HEK293 (cell line): ENCODE measurements around the gene PCBP1.

Experiments used
- GLI4 ChIP-seq: fragments of 450-650 bp; formaldehyde crosslinking; IDR thresholded peaks from 2 replicates; pipeline ENCODE4 v1.5.1; 2016; ENCODE audit warnings: missing biosample characterization, missing genetic modification characterization
- GLIS1 ChIP-seq: fragments of 450-650 bp; formaldehyde crosslinking; IDR thresholded peaks from 2 replicates; pipeline ENCODE4 v1.5.1; 2016; ENCODE audit warnings: missing biosample characterization, missing genetic modification characterization
- HIC1 ChIP-seq: fragments of 450-650 bp; formaldehyde crosslinking; IDR thresholded peaks from 2 replicates; pipeline ENCODE4 v1.5.1; 2016; ENCODE audit warnings: missing biosample characterization, missing genetic modification characterization
- KLF1 ChIP-seq: fragments of 450-650 bp; formaldehyde crosslinking; IDR thresholded peaks from 2 replicates; pipeline ENCODE4 v1.5.1; 2016; ENCODE audit warnings: missing biosample characterization, missing genetic modification characterization
- KLF8 ChIP-seq: fragments of 450-650 bp; formaldehyde crosslinking; IDR thresholded peaks from 2 replicates; pipeline ENCODE4 v1.5.1; 2016; ENCODE audit warnings: missing biosample characterization, missing genetic modification characterization
- KLF9 ChIP-seq: fragments of 450-650 bp; formaldehyde crosslinking; IDR thresholded peaks from 2 replicates; pipeline ENCODE4 v1.5.1; 2016; ENCODE audit warnings: missing biosample characterization, missing genetic modification characterization, low read depth
- ZBTB17 ChIP-seq: fragments of 450-650 bp; formaldehyde crosslinking; IDR thresholded peaks from 2 replicates; pipeline ENCODE4 v1.5.1; 2016; ENCODE audit warnings: missing biosample characterization, missing genetic modification characterization
- ZBTB20 ChIP-seq: fragments of 450-650 bp; formaldehyde crosslinking; IDR thresholded peaks from 2 replicates; pipeline ENCODE4 v1.5.1; 2016; ENCODE audit warnings: missing biosample characterization, missing genetic modification characterization
- ZBTB48 ChIP-seq: fragments of 450-650 bp; formaldehyde crosslinking; IDR thresholded peaks from 2 replicates; pipeline ENCODE4 v1.5.1; 2016; ENCODE audit warnings: missing biosample characterization, missing genetic modification characterization
- ZFP3 ChIP-seq: fragments of 450-650 bp; formaldehyde crosslinking; IDR thresholded peaks from 2 replicates; pipeline ENCODE4 v1.5.1; 2016; ENCODE audit warnings: low read depth, missing biosample characterization, missing genetic modification characterization
- ZNF112 ChIP-seq: fragments of 450-650 bp; formaldehyde crosslinking; IDR thresholded peaks from 2 replicates; pipeline ENCODE4 v1.5.0; 2017; ENCODE audit warnings: missing biosample characterization, missing genetic modification characterization
- ZNF121 ChIP-seq: fragments of 450-650 bp; formaldehyde crosslinking; IDR thresholded peaks from 2 replicates; pipeline ENCODE4 v1.5.1; 2016; ENCODE audit warnings: missing biosample characterization, missing genetic modification characterization
- ZNF2 ChIP-seq: fragments of 450-650 bp; formaldehyde crosslinking; IDR thresholded peaks from 2 replicates; pipeline ENCODE4 v1.5.1; 2016; ENCODE audit warnings: missing biosample characterization, missing genetic modification characterization
- ZNF223 ChIP-seq: fragments of 450-650 bp; formaldehyde crosslinking; IDR thresholded peaks from 2 replicates; pipeline ENCODE4 v1.5.1; 2016; ENCODE audit warnings: missing biosample characterization, missing genetic modification characterization
- ZNF248 ChIP-seq: fragments of 450-650 bp; formaldehyde crosslinking; IDR thresholded peaks from 2 replicates; pipeline ENCODE4 v1.5.1; 2017; ENCODE audit warnings: missing biosample characterization, missing genetic modification characterization
- ZNF266 ChIP-seq: fragments of 450-650 bp; formaldehyde crosslinking; IDR thresholded peaks from 2 replicates; pipeline ENCODE4 v1.5.1; 2016; ENCODE audit warnings: missing biosample characterization, missing genetic modification characterization, low read depth
- ZNF335 ChIP-seq: fragments of 450-650 bp; formaldehyde crosslinking; conservative IDR thresholded peaks from 2 replicates; pipeline ENCODE4 v1.5.1; 2016; ENCODE audit warnings: missing biosample characterization, missing genetic modification characterization
- ZNF48 ChIP-seq: fragments of 450-650 bp; formaldehyde crosslinking; IDR thresholded peaks from 2 replicates; pipeline ENCODE4 v1.5.1; 2016; ENCODE audit warnings: missing biosample characterization, missing genetic modification characterization
- ZNF518A ChIP-seq: fragments of 450-650 bp; formaldehyde crosslinking; conservative IDR thresholded peaks from 2 replicates; pipeline ENCODE4 v1.5.1; 2016; ENCODE audit warnings: low read depth, missing biosample characterization, missing genetic modification characterization
- ZNF529 ChIP-seq: fragments of 450-650 bp; formaldehyde crosslinking; IDR thresholded peaks from 2 replicates; pipeline ENCODE4 v1.5.1; 2017; ENCODE audit warnings: missing genetic modification characterization, missing biosample characterization; ENCODE audit not compliant: insufficient replicate concordance
- ZNF549 ChIP-seq: fragments of 450-650 bp; IDR thresholded peaks from 2 replicates; pipeline ENCODE4 v1.5.1; 2018; ENCODE audit warnings: missing biosample characterization, missing genetic modification characterization, mild to moderate bottlenecking, inconsistent platforms, moderate library complexity
- ZNF585B ChIP-seq: fragments of 450-650 bp; formaldehyde crosslinking; IDR thresholded peaks from 2 replicates; pipeline ENCODE4 v1.5.1; 2016; ENCODE audit warnings: missing biosample characterization, missing genetic modification characterization
- ZNF596 ChIP-seq: fragments of 450-650 bp; IDR thresholded peaks from 2 replicates; pipeline ENCODE4 v1.5.0; 2018; ENCODE audit warnings: missing biosample characterization, mild to moderate bottlenecking, missing genetic modification characterization, moderate library complexity
- ZNF600 ChIP-seq: fragments of 450-650 bp; formaldehyde crosslinking; IDR thresholded peaks from 2 replicates; pipeline ENCODE4 v1.5.1; 2016; ENCODE audit warnings: missing biosample characterization, missing genetic modification characterization
- ZNF629 ChIP-seq: fragments of 450-650 bp; formaldehyde crosslinking; IDR thresholded peaks from 2 replicates; pipeline ENCODE4 v1.5.1; 2017; ENCODE audit warnings: missing biosample characterization, missing genetic modification characterization
- TF ChIP-seq, protein P1 (sequence below): fragments of 450-650 bp; formaldehyde crosslinking; IDR thresholded peaks from 2 replicates; pipeline ENCODE4 v1.5.1; 2016; ENCODE audit warnings: missing biosample characterization, missing genetic modification characterization
- TF ChIP-seq, protein P2 (sequence below): fragments of 450-650 bp; formaldehyde crosslinking; IDR thresholded peaks from 2 replicates; pipeline ENCODE4 v1.5.1; 2016; ENCODE audit warnings: missing biosample characterization, missing genetic modification characterization
- TF ChIP-seq, protein P3 (sequence below): fragments of 450-650 bp; formaldehyde crosslinking; optimal IDR thresholded peaks from 2 replicates; pipeline ENCODE3; 2016; ENCODE audit warnings: missing biosample characterization, mild to moderate bottlenecking, missing genetic modification characterization

PCBP1 gene

DNA sequence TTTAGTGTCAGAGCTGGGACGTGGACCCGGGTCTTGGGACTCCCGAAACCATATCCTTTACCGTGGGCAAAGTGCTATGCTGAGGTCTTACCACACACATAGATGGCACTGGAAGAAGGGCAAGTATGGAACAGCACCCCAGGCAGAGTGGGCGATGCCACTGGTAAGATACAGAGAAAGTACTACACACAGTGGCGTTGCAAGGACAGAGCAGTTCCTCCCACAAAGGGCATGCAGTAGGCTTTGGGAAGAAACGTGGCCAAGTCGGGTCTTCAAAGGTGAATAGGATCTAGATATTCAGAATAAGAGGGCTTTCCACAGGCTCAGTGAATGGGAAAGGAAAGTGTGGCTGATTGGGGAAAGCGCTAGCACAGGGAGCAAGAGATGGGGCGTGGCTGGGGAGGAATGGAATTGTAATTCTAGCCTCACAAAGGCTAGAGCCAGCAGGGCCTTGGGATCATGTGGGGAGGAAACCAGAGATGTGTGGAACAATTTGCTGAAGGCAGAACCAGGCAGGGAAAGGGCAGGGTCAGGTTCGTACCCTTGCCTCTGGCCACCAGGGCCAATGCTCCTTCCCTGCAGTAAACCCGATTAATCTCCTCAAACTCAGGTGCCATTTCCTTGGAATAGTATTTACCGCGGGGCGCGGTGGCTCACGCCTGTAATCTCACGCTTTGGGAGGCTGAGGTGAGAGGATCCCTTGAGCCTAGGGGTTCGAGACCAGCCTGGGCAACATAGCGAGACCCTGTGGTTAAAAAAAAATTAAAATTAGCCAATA lies 36.0 kb downstream of the PCBP1 start (continued):
- no peak for TF ChIP-seq ZNF518A (tag by site-specific recombination)
- peak; percentile 59; the same call in 1 of the 2 replicates for TF ChIP-seq KLF1
- TF ChIP-seq, protein P1, sequence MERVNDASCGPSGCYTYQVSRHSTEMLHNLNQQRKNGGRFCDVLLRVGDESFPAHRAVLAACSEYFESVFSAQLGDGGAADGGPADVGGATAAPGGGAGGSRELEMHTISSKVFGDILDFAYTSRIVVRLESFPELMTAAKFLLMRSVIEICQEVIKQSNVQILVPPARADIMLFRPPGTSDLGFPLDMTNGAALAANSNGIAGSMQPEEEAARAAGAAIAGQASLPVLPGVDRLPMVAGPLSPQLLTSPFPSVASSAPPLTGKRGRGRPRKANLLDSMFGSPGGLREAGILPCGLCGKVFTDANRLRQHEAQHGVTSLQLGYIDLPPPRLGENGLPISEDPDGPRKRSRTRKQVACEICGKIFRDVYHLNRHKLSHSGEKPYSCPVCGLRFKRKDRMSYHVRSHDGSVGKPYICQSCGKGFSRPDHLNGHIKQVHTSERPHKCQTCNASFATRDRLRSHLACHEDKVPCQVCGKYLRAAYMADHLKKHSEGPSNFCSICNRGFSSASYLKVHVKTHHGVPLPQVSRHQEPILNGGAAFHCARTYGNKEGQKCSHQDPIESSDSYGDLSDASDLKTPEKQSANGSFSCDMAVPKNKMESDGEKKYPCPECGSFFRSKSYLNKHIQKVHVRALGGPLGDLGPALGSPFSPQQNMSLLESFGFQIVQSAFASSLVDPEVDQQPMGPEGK (tag by site-specific recombination): peak; percentile 48; the same call in 1 of the 2 replicates
- TF ChIP-seq ZNF112: no peak
- no peak for TF ChIP-seq ZNF585B (tag by site-specific recombination)
- TF ChIP-seq GLIS1 (tag by site-specific recombination): no peak
- no peak for TF ChIP-seq ZFP3 (tag by site-specific recombination)
- no peak for TF ChIP-seq ZNF266
- peak; percentile 13; the same call in 1 of the 2 replicates for TF ChIP-seq ZBTB20
- no peak for TF ChIP-seq ZNF596 (tag by site-specific recombination)
- no peak for TF ChIP-seq ZNF335 (tag by site-specific recombination)
- no peak for TF ChIP-seq KLF8 (tag by site-specific recombination)
- no peak for TF ChIP-seq ZNF48 (tag by site-specific recombination)
- peak; percentile 64 for TF ChIP-seq ZNF600
- TF ChIP-seq KLF9 (tag by site-specific recombination): peak; percentile 70
- TF ChIP-seq ZNF629: no peak
- TF ChIP-seq ZNF529: no peak
- no peak for TF ChIP-seq ZNF248 (tag by site-specific recombination)
- TF ChIP-seq, protein P2, sequence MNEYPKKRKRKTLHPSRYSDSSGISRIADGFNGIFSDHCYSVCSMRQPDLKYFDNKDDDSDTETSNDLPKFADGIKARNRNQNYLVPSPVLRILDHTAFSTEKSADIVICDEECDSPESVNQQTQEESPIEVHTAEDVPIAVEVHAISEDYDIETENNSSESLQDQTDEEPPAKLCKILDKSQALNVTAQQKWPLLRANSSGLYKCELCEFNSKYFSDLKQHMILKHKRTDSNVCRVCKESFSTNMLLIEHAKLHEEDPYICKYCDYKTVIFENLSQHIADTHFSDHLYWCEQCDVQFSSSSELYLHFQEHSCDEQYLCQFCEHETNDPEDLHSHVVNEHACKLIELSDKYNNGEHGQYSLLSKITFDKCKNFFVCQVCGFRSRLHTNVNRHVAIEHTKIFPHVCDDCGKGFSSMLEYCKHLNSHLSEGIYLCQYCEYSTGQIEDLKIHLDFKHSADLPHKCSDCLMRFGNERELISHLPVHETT (tag by site-specific recombination): no peak
- peak; percentile 97; the same call in 1 of the 2 replicates for TF ChIP-seq ZNF121
- 0 out of 2 replicates have a peak, but pooled peaks have one; percentile 19 for TF ChIP-seq HIC1 (tag by site-specific recombination)
- 0 out of 2 replicates have a peak, but pooled peaks have one; percentile 15 for TF ChIP-seq ZNF2 (tag by site-specific recombination)
- TF ChIP-seq, protein P3, sequence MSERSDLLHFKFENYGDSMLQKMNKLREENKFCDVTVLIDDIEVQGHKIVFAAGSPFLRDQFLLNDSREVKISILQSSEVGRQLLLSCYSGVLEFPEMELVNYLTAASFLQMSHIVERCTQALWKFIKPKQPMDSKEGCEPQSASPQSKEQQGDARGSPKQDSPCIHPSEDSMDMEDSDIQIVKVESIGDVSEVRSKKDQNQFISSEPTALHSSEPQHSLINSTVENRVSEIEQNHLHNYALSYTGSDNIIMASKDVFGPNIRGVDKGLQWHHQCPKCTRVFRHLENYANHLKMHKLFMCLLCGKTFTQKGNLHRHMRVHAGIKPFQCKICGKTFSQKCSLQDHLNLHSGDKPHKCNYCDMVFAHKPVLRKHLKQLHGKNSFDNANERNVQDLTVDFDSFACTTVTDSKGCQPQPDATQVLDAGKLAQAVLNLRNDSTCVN (tag by site-specific recombination): no peak
- TF ChIP-seq GLI4 (tag by site-specific recombination): no peak
- peak; percentile 64 for TF ChIP-seq ZBTB48 (tag by site-specific recombination)
- no peak for TF ChIP-seq ZNF549 (tag by site-specific recombination)
- no peak for TF ChIP-seq ZNF223 (tag by site-specific recombination)
- peak; percentile 69 for TF ChIP-seq ZBTB17
